Measurements from ENCODE around the gene CTTN.

DNA sequence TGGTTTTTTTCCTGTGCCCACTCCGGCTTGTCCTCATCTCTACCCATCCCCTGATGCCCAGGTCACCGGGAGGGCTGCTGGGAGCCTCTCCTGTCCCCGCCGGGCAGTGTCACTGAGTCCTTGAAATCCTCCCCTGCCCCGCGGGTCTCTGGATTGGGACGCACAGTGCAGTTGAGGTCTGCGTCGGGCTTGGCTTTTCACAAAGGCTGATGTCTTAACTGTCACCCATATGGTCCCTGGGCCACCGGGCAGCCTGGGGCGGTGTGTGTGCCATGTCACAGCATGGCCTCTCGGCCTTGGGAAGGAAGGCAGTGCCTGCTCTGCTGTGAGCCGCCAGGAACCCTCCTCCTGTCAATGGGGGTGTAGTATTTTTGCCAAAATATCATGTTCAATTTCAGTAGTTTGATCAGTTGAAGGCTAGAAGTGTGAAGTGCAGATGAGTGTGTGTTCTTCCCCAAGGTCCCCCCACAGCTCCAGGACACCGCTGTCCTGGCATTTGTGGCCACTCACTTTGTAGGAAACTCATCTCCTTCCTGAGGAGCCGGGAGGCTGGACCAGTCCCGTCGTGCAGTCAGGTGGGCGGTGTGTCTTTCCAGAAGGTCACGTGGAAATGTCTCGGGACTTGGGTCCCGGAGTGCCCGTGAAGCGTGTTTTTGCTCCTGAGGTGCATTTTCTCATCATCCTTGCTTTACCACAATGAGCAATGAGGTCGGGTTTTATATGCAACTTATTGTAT lies 37.6 kb downstream of the CTTN start:
- TF ChIP-seq, protein P1, sequence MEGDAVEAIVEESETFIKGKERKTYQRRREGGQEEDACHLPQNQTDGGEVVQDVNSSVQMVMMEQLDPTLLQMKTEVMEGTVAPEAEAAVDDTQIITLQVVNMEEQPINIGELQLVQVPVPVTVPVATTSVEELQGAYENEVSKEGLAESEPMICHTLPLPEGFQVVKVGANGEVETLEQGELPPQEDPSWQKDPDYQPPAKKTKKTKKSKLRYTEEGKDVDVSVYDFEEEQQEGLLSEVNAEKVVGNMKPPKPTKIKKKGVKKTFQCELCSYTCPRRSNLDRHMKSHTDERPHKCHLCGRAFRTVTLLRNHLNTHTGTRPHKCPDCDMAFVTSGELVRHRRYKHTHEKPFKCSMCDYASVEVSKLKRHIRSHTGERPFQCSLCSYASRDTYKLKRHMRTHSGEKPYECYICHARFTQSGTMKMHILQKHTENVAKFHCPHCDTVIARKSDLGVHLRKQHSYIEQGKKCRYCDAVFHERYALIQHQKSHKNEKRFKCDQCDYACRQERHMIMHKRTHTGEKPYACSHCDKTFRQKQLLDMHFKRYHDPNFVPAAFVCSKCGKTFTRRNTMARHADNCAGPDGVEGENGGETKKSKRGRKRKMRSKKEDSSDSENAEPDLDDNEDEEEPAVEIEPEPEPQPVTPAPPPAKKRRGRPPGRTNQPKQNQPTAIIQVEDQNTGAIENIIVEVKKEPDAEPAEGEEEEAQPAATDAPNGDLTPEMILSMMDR (IDR thresholded peaks at IDR 0.05; ENCODE audit: insufficient read depth, low read length): no peak
- no peak for TF ChIP-seq POLR2AphosphoS5 (IDR thresholded peaks at IDR 0.05; ENCODE audit: low read depth)
- TF ChIP-seq, protein P2, sequence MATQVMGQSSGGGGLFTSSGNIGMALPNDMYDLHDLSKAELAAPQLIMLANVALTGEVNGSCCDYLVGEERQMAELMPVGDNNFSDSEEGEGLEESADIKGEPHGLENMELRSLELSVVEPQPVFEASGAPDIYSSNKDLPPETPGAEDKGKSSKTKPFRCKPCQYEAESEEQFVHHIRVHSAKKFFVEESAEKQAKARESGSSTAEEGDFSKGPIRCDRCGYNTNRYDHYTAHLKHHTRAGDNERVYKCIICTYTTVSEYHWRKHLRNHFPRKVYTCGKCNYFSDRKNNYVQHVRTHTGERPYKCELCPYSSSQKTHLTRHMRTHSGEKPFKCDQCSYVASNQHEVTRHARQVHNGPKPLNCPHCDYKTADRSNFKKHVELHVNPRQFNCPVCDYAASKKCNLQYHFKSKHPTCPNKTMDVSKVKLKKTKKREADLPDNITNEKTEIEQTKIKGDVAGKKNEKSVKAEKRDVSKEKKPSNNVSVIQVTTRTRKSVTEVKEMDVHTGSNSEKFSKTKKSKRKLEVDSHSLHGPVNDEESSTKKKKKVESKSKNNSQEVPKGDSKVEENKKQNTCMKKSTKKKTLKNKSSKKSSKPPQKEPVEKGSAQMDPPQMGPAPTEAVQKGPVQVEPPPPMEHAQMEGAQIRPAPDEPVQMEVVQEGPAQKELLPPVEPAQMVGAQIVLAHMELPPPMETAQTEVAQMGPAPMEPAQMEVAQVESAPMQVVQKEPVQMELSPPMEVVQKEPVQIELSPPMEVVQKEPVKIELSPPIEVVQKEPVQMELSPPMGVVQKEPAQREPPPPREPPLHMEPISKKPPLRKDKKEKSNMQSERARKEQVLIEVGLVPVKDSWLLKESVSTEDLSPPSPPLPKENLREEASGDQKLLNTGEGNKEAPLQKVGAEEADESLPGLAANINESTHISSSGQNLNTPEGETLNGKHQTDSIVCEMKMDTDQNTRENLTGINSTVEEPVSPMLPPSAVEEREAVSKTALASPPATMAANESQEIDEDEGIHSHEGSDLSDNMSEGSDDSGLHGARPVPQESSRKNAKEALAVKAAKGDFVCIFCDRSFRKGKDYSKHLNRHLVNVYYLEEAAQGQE (IDR thresholded peaks at IDR 0.05; ENCODE audit: insufficient replicate concordance, low read depth): no peak

Measured in HL-60 (cell line).